HepG2 (cell line): ENCODE results near the gene KRTAP26-1. TPM values are rescaled to one million over a fixed set of nuclear protein-coding genes. Genes with fewer than 3 reads are reported as not detected.

ENCODE experiments used
- ATAC-seq: fragments of 200-7000 bp; cut with Tn5 transposase; 3 replicates; pipeline ENCODE4 v1.9.1; 2020; ENCODE audit warnings: mild to moderate bottlenecking, moderate library complexity
- BruUV-seq: library from RNA; stranded (reverse); fragments of 400-500 nt; replicated peaks from 2 replicates; lab custom pipeline; 2021; lab: Mats Ljungman, UMichigan
- CTCF ChIA-PET: fragments of 300-600 bp; formaldehyde crosslinking; extraction: SDS; loops from one replicate; lab custom pipeline; 2021; ENCODE audit warnings: low total read pairs, inconsistent platforms, low intra/inter-chr PET ratio; lab: Yijun Ruan, JAX
- POLR2A ChIA-PET: fragments of 350-600 bp; sonication (Branson Sonifier 250); formaldehyde crosslinking; loops from one replicate; lab custom pipeline; 2020; ENCODE audit warnings: antibody characterized with exemption, inconsistent platforms; lab: Yijun Ruan, JAX
- DNase-seq: peaks from one replicate; pipeline ENCODE4 v3.0.0-alpha.2; 2015; ENCODE audit warnings: low spot score
- FAIRE-seq: peaks from 3 replicates; lab custom pipeline; 2011; peaks lifted over from hg19 to GRCh38; lab: Jason Lieb, UNC
- H2AFZ ChIP-seq: one replicate; pipeline ENCODE4 v1.6.1; 2011; ENCODE audit warnings: low read length, inconsistent platforms
- H3K27ac ChIP-seq: fragments of 300-600 bp; 3 replicates; pipeline ENCODE4 v1.8.0; 2011; ENCODE audit warnings: mixed run types, mild to moderate bottlenecking, mixed read lengths, low read length, inconsistent platforms; ENCODE audit not compliant: insufficient read depth; ENCODE audit errors: extremely low read length
- H3K27me3 ChIP-seq, 2 experiments: fragments of 200-600 bp in 1 of 2; 2 replicates in 1 of 2; 3 replicates in 1 of 2; pipeline versions ENCODE4 v1.6.0 to v1.8.0; 2011; ENCODE audit warnings: low read length in 2 of 2, mild to moderate bottlenecking in 2 of 2, moderate library complexity in 2 of 2, inconsistent platforms in 1 of 2; ENCODE audit not compliant: insufficient read depth in 2 of 2, control insufficient read depth in 1 of 2
- H3K36me3 ChIP-seq, 2 experiments: fragments of 200-600 bp in 1 of 2; replicated peaks in 1 of 2; 2 replicates in 1 of 2; 3 replicates in 1 of 2; pipeline versions ENCODE4 v1.5.1 to v1.8.0; 2011; ENCODE audit warnings: low read length in 2 of 2, inconsistent platforms in 1 of 2; ENCODE audit not compliant: insufficient read depth in 2 of 2, control insufficient read depth in 1 of 2
- H3K4me1 ChIP-seq: 2 replicates; pipeline ENCODE4 v1.5.1; 2012; ENCODE audit warnings: low read length, inconsistent platforms; ENCODE audit not compliant: insufficient read depth
- H3K4me2 ChIP-seq: 2 replicates; pipeline ENCODE4 v1.6.0; 2011; ENCODE audit warnings: low read depth, low read length, inconsistent platforms
- H3K4me3 ChIP-seq, 3 experiments: fragments of 200-600 bp in 1 of 3; sonication (generic), shearing (Covaris generic) in 1 of 3; replicated peaks in 1 of 3; 2 replicates each; pipeline ENCODE4 v1.5.1; 2011 to 2016; ENCODE audit warnings: low read length in 3 of 3, inconsistent platforms in 2 of 3, low read depth in 2 of 3, mild to moderate bottlenecking in 2 of 3, control low read depth in 1 of 3, mixed read lengths in 1 of 3; ENCODE audit not compliant: insufficient read depth in 1 of 3
- H3K79me2 ChIP-seq: one replicate; pipeline ENCODE4 v1.6.1; 2011; ENCODE audit warnings: low read length, inconsistent platforms; ENCODE audit not compliant: insufficient read depth
- H3K9ac ChIP-seq: 2 replicates; pipeline ENCODE4 v1.6.0; 2011; ENCODE audit warnings: mild to moderate bottlenecking, low read depth, low read length, inconsistent platforms; ENCODE audit not compliant: insufficient read depth
- H3K9me3 ChIP-seq: 2 replicates; pipeline ENCODE4 v1.5.1; 2012; ENCODE audit warnings: mild to moderate bottlenecking, low read length
- H4K20me1 ChIP-seq: 2 replicates; pipeline ENCODE4 v1.6.0; 2011; ENCODE audit warnings: inconsistent platforms, mild to moderate bottlenecking, low read length, moderate library complexity; ENCODE audit not compliant: insufficient read depth
- MAFF ChIP-seq: IDR thresholded peaks from 2 replicates; pipeline ENCODE4 v1.6.1; 2011; ENCODE audit warnings: low read depth, low read length, improper control_type of control experiment
- RFX5 ChIP-seq: IDR thresholded peaks from 2 replicates; pipeline ENCODE4 v1.6.1; 2011; ENCODE audit warnings: low read depth, low read length, improper control_type of control experiment
- ZFP1 ChIP-seq: IDR thresholded peaks from 2 replicates; pipeline ENCODE4 v1.6.1; 2016
- ZKSCAN8 ChIP-seq: IDR thresholded peaks from 2 replicates; pipeline ENCODE4 v1.6.1; 2016; ENCODE audit warnings: borderline replicate concordance, missing genetic modification reagents, missing compliant biosample characterization
- ZNF124 ChIP-seq: sonication (generic); formaldehyde crosslinking; IDR thresholded peaks from 2 replicates; pipeline ENCODE4 v1.4.0; 2020; ENCODE audit warnings: missing genetic modification reagents
- ZNF792 ChIP-seq: IDR thresholded peaks from 2 replicates; pipeline ENCODE4 v1.6.1; 2016
- ZSCAN9 ChIP-seq: IDR thresholded peaks from 2 replicates; pipeline ENCODE4 v1.6.1; 2016; ENCODE audit warnings: borderline replicate concordance
- WGBS: methylation state at CpG from one replicate; pipeline ENCODE4 v1.1.6; 2017; ENCODE audit warnings: low lambda C conversion rate; 5-methylcytosine and 5-hydroxymethylcytosine counted together
- in situ Hi-C: cut with HindIII; loops from 2 replicates; pipeline ENCODE4 v1.10.0; 2017; ENCODE audit warnings: low pct_unique_long_range_greater_than_20kb; ENCODE audit not compliant: extremely low pct_ligation_motif_present
- intact Hi-C: fragments of 100-400 bp; cut with micrococcal nuclease; formaldehyde crosslinking; loops from one replicate; pipeline ENCODE4 v1.10.0; 2022; ENCODE audit not compliant: unreplicated experiment
- polyA plus RNA-seq, 8 experiments: library from polyadenylated mRNA; depleted of rRNA in 3 of 8; stranded (reverse) in 7 of 8; unstranded in 1 of 8; fragments of >200 nt; fragmentation: Illumina TruSeq in 4 of 8; extraction: Trizol in 4 of 8; gene quantifications; 2 replicates each; pipeline versions ENCODE4 v1.2.1 to v1.2.3, GENCODE V29; 2011 to 2016; ENCODE audit warnings: low read depth in 4 of 8, missing spikeins in 1 of 8, mixed read lengths in 1 of 8; ENCODE audit not compliant: insufficient read depth in 1 of 8
- total RNA-seq, 5 experiments: library from RNA; depleted of rRNA; stranded (reverse); fragments of >200 nt; fragmentation: Illumina TruSeq; extraction: Trizol; gene quantifications; 2 replicates each; pipeline ENCODE4 v1.2.3, GENCODE V29; 2016; ENCODE audit warnings: low read depth in 1 of 5
- TF ChIP-seq, protein P1 (sequence below): sonication (generic); formaldehyde crosslinking; IDR thresholded peaks from 2 replicates; pipeline ENCODE4 v1.4.0; 2020; ENCODE audit warnings: missing genetic modification reagents
- TF ChIP-seq, protein P2 (sequence below), 2 experiments: fragments of 450-650 bp in 1 of 2; sonication (generic) in 1 of 2; formaldehyde crosslinking; IDR thresholded peaks; 2 replicates each; pipeline versions ENCODE4 v1.5.0 to v1.8.0; 2020 to 2022; ENCODE audit warnings: mild to moderate bottlenecking in 1 of 2, missing genetic modification reagents in 1 of 2
- TF ChIP-seq, protein P3 (sequence below): sonication (generic); formaldehyde crosslinking; conservative IDR thresholded peaks from 2 replicates; pipeline ENCODE4 v1.4.0; 2020; ENCODE audit warnings: missing genetic modification reagents
- TF ChIP-seq, protein P4 (sequence below): sonication (generic); formaldehyde crosslinking; IDR thresholded peaks from 2 replicates; pipeline ENCODE4 v1.4.0; 2020; ENCODE audit warnings: missing genetic modification reagents, borderline replicate concordance

KRTAP26-1 gene
- total and polyA plus RNA-seq, 2 of the 13 experiments (the other 11 are each of a cell fraction or from before 2014, with no cell fraction given): not detected

DNA sequence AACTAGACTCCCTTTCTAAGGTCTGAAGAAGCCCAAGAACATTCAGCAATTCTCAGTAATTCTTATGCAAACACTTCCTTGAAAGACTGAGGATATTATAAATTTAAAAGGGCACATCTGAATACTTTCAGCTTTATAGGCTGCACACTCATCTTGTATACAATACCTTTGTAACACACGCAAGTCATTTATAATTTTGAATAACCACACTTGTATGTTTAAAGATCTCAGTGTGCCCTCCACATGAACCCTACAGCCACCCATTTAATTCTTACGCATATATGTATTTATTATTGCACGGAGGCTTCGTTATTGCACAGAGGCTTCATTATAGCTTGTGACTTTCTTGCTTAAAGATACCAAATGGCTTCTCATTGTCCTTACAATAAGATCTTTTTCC, 18.6 kb upstream of the KRTAP26-1 start:
- Histone ChIP-seq H4K20me1 (no peaks in the 10 kb centered on the region), H2AFZ (no peak overlapping the region), H3K36me3 (no peaks in the 10 kb centered on the region), H3K4me2 (no peak overlapping the region), H3K9ac (no peak overlapping the region), H3K4me3 (no peak overlapping the region), H3K27ac (no peak overlapping the region), H3K79me2 (no peaks in the 10 kb centered on the region), H3K27me3 (no peaks in the 10 kb centered on the region), H3K9me3 (peaks cover 64% of the 10 kb centered on the region), H3K4me1 (no peaks in the 10 kb centered on the region)
- ATAC-seq: no peak
- FAIRE-seq: no peak
- TF ChIP-seq, protein P1, sequence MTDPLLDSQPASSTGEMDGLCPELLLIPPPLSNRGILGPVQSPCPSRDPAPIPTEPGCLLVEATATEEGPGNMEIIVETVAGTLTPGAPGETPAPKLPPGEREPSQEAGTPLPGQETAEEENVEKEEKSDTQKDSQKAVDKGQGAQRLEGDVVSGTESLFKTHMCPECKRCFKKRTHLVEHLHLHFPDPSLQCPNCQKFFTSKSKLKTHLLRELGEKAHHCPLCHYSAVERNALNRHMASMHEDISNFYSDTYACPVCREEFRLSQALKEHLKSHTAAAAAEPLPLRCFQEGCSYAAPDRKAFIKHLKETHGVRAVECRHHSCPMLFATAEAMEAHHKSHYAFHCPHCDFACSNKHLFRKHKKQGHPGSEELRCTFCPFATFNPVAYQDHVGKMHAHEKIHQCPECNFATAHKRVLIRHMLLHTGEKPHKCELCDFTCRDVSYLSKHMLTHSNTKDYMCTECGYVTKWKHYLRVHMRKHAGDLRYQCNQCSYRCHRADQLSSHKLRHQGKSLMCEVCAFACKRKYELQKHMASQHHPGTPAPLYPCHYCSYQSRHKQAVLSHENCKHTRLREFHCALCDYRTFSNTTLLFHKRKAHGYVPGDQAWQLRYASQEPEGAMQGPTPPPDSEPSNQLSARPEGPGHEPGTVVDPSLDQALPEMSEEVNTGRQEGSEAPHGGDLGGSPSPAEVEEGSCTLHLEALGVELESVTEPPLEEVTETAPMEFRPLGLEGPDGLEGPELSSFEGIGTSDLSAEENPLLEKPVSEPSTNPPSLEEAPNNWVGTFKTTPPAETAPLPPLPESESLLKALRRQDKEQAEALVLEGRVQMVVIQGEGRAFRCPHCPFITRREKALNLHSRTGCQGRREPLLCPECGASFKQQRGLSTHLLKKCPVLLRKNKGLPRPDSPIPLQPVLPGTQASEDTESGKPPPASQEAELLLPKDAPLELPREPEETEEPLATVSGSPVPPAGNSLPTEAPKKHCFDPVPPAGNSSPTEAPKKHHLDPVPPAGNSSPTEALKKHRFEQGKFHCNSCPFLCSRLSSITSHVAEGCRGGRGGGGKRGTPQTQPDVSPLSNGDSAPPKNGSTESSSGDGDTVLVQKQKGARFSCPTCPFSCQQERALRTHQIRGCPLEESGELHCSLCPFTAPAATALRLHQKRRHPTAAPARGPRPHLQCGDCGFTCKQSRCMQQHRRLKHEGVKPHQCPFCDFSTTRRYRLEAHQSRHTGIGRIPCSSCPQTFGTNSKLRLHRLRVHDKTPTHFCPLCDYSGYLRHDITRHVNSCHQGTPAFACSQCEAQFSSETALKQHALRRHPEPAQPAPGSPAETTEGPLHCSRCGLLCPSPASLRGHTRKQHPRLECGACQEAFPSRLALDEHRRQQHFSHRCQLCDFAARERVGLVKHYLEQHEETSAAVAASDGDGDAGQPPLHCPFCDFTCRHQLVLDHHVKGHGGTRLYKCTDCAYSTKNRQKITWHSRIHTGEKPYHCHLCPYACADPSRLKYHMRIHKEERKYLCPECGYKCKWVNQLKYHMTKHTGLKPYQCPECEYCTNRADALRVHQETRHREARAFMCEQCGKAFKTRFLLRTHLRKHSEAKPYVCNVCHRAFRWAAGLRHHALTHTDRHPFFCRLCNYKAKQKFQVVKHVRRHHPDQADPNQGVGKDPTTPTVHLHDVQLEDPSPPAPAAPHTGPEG (CRISPR knock-in tag): no peak
- TF ChIP-seq ZNF124 (no peak), ZFP1 (CRISPR knock-in tag) (no peak), ZNF792 (CRISPR knock-in tag) (no peak), RFX5 (no peak), MAFF (no peak), ZKSCAN8 (no peak), ZSCAN9 (no peak)
- TF ChIP-seq, protein P2, sequence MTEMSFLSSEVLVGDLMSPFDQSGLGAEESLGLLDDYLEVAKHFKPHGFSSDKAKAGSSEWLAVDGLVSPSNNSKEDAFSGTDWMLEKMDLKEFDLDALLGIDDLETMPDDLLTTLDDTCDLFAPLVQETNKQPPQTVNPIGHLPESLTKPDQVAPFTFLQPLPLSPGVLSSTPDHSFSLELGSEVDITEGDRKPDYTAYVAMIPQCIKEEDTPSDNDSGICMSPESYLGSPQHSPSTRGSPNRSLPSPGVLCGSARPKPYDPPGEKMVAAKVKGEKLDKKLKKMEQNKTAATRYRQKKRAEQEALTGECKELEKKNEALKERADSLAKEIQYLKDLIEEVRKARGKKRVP (CRISPR knock-in tag; IDR thresholded peaks at IDR 0.05): no peak
- TF ChIP-seq, protein P3, sequence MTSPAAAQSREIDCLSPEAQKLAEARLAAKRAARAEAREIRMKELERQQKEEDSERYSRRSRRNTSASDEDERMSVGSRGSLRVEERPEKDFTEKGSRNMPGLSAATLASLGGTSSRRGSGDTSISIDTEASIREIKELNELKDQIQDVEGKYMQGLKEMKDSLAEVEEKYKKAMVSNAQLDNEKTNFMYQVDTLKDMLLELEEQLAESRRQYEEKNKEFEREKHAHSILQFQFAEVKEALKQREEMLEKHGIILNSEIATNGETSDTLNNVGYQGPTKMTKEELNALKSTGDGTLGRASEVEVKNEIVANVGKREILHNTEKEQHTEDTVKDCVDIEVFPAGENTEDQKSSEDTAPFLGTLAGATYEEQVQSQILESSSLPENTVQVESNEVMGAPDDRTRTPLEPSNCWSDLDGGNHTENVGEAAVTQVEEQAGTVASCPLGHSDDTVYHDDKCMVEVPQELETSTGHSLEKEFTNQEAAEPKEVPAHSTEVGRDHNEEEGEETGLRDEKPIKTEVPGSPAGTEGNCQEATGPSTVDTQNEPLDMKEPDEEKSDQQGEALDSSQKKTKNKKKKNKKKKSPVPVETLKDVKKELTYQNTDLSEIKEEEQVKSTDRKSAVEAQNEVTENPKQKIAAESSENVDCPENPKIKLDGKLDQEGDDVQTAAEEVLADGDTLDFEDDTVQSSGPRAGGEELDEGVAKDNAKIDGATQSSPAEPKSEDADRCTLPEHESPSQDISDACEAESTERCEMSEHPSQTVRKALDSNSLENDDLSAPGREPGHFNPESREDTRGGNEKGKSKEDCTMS (CRISPR knock-in tag): no peak
- TF ChIP-seq, protein P4, sequence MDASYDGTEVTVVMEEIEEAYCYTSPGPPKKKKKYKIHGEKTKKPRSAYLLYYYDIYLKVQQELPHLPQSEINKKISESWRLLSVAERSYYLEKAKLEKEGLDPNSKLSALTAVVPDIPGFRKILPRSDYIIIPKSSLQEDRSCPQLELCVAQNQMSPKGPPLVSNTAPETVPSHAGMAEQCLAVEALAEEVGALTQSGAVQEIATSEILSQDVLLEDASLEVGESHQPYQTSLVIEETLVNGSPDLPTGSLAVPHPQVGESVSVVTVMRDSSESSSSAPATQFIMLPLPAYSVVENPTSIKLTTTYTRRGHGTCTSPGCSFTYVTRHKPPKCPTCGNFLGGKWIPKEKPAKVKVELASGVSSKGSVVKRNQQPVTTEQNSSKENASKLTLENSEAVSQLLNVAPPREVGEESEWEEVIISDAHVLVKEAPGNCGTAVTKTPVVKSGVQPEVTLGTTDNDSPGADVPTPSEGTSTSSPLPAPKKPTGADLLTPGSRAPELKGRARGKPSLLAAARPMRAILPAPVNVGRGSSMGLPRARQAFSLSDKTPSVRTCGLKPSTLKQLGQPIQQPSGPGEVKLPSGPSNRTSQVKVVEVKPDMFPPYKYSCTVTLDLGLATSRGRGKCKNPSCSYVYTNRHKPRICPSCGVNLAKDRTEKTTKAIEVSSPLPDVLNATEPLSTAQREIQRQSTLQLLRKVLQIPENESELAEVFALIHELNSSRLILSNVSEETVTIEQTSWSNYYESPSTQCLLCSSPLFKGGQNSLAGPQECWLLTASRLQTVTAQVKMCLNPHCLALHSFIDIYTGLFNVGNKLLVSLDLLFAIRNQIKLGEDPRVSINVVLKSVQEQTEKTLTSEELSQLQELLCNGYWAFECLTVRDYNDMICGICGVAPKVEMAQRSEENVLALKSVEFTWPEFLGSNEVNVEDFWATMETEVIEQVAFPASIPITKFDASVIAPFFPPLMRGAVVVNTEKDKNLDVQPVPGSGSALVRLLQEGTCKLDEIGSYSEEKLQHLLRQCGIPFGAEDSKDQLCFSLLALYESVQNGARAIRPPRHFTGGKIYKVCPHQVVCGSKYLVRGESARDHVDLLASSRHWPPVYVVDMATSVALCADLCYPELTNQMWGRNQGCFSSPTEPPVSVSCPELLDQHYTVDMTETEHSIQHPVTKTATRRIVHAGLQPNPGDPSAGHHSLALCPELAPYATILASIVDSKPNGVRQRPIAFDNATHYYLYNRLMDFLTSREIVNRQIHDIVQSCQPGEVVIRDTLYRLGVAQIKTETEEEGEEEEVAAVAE (CRISPR knock-in tag): no peak
- intact Hi-C loops (no loop called here), in situ Hi-C loops (loop anchor here (25.0 kb wide), 1 partner anchor 749 kb away; no protein-coding TSS in a partner anchor)
- BruUV-seq: no TSS peak
- ChIA-PET POLR2A (no interaction called here), CTCF (no interaction called here)
- 41% methylated on average over 4 of the region's 4 CpGs for WGBS
- no peak for DNase-seq
